ENCODE measurements around the gene KCNJ5. TPM values are rescaled to one million over a fixed set of nuclear protein-coding genes. Genes with fewer than 3 reads are reported as not detected.

The KCNJ5 gene
- total RNA-seq, 1 experiment from 2014 or later = not detected

DNA sequence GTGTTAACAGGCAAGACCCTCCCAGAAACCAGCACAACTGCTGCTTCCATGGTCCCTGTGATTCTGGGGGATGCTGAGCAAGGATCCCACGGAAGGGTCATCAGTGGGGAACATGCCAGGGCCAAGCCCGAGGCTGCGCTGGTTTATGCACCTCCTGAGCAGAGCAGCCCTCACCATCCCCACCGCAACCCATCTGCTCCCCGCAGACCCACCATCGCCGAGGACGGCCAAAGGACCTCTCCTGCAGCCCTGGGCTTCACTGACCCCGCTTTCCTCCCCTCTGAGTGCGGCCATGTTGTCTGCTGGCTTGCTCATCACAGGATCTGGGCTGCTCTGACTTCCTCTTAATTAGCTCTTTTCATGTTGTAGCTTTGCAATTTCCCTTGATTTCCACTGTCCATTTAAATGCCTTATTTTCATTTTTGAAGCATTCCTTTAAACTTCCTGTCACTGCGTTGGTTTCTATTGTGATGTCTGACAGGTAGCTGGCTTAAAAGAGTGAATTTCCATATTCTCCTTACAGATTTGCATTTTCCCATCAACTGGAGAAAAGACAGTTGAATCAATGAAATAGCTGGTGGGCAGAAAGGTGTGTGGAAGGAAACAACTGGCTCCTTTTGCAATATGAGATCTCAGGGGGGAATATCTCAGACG lies 36.7 kb downstream of the KCNJ5 start:
- DNase-seq (ENCODE audit: low read depth) = no peak

DNA sequence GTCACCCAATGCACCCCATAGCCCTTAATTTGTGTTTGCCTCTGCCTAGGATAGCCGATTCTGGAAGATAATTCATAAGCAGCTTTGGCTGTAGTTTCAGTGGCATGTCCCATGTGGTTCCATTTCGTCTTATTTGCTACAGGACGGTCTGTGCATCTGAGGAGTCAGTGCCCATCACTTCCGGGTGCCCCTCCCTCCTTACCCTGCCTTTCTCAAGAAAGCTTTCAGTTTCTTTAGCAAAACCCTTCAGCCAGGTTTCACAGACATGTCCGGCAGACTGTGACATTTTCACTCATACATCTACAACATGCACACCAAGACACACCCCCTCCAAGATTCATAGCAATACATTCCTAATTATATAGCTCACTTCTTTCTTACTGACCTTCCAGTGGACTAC lies 37.2 kb downstream of the KCNJ5 start:
- DNase-seq (ENCODE audit: low read depth) = no peak

DNA sequence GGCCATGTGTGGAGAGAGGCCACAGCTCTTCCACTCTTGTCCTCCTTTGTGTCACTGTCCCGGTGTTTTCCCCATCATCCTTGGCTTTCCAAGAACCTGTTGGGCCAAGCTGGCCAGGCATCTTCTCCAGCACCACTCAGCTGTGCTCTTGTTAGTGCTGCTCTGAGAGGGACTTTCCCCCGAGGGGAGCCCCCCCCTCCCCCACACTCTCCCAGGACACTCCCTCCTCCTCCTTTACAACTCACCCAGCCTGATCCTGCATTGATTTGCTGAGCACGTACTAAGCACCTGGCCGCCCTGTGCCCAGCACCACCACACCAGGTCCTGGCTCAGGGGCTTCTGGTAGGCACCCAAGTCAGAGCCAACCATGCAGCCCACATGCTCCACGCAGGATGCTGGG lies 38.3 kb downstream of the KCNJ5 start:
- DNase-seq (ENCODE audit: low read depth) = no peak

DNA sequence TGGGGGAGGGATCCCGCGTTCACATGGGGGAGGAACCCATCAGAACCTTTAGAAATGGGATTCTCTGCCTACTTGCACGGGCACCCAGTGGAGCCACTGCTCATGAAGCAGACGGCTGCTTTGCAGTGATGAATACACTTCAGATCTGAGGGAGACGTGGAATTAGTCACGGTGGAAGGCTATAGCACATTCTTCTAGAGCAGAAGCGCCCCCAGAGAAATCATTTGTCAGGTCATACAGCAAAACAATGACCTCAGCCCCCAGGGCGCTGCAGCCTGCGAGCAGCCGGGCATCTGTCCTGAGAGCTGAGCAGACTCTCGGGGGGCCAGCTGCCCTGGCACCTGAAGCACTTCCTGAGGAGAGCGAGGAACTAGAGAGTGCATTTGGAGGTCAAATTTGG lies 38.8 kb downstream of the KCNJ5 start:
- no peak for DNase-seq (ENCODE audit: low read depth)

DNA sequence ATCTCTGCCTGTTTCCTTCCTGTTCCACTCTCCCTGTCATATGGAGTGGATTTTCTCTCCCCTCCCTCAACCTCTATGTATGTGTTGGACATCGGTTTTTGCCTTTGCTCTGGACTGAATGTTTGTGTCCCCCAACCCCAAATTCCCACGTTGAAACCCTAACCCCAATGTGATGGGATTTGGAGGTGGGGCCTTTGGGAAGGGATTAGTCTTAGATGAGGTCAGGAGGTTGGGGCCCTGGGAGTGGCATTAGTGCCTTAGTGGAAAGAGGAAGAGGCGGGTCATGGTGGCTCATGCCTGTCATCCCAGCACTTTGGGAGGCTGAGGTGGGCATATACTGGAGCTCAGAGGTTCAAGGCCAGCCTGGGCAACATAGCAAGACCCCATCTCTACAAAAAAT lies 39.9 kb downstream of the KCNJ5 start:
- no peak for DNase-seq (ENCODE audit: low read depth)

DNA sequence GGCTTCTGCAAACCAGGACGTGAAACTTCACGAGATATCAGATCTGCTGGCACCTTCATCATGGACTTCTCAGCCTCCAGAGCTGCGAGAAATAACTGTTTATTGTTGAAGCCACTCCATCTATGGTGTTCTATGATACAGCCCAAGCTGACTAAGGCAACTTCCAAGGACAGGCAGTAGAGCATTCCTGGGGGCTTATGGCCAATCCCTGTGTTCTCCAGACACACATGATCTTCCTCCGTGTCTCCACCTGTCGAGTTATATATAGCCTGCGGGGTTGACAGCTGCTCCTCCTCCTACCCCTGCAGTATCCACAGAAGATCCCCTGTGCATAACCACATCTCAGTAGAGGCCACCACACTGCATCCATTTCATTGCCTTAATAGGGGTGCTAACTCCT lies 40.5 kb downstream of the KCNJ5 start:
- no peak for DNase-seq (ENCODE audit: low read depth)

DNA sequence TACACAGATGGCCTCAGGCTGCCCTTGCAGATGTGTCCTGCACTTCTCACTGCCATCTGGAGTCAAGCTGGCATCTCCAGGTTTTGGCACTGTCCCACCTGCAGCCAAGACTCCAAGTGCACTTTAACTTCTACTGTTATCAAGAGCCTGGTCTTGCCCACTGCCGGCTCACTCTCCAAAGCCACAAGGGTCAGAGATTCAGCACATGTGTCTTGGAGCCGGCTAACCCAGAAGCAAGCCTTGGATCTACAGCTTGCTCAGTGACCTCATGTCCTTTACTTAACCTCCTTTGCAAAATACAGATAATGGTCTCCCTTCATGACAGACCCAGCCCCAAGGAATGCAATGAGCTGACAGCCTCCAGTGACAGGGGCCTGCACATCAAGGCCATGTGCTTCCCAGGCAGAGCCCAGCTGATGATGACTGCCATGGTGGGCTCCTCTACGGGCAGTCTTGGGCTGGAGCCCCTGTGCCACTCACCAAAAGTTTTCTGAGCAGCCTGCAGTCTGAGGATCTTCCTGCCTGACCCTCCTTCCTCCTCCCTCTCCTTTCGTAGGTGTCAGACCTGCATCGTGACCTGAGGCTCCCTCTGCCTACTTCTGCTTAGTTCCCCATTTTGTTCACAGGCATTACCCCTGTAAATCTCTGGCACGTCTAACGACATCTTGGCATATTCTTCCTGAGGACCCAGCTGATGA lies 42.5 kb downstream of the KCNJ5 start:
- no peak for DNase-seq (ENCODE audit: low read depth)

DNA sequence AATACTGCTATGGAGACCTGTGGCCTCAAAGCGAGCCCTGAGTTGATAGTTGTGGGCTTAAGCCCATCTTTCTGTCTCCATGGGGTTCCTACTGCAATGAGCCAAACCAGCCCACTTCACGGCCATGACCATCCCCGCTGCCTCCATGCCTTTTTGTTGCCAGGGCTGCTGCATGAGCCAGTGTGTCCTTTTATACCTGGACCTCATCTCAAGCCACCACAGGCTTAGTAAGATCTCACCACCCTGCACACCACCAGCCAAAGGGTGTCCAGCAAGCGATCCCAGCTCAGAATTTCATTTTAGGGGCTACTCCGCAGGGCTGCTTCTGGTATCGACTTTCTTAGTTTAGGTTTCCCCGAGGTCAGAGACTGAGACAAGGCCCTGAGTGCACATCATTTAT lies 43.2 kb downstream of the KCNJ5 start:
- no peak for DNase-seq (ENCODE audit: low read depth)

DNA sequence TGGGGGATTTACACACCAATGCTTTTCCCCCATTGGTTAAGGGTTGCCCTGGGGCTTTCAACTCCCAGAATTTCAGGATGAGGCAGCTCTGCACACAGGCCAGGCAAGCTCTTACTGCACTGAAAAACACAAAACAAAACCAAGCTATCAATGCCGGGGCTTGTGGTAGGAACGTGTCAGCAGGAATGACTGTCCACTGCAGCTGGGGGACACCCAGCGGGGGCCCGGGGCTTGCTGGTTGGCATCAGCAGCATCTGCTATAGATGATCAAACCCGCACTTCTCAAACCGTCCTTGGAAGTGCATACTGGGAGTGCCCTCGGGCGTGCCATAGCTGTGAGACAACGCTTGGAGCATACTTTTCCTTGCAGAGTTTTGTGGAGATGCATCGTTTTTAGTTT lies 43.8 kb downstream of the KCNJ5 start:
- no peak for DNase-seq (ENCODE audit: low read depth)

DNA sequence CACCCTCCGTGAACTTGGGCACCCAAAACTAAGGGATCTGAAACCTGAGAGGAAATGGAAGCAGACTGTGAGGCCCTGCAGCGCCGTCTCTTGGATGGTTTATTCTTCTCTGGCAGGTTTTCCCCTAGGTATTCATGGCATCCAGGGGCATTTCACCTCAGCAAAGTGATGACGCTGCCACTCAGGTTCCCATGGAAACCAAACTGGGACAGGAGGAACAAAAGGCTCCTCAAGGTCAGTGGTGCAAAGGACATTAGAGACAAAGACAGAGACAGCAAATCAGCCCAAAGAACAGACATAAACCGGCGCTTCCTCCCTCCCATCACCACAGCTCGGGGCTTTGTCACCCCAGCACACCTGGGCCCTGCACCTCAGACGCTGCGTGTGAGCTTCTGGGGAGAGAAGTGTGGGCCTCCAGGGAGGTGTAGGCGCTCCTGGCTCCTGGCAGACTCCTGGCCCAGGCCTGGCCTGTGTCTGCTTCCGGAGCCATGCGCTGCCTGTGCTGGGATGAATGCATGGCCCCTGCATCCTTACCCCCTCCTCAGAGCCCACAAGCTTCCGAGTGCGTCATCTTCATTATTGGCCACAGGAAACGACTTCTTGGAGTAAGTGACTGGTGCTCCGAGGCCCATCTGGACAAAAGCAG lies 45.6 kb downstream of the KCNJ5 start:
- no peak for DNase-seq (ENCODE audit: low read depth)

DNA sequence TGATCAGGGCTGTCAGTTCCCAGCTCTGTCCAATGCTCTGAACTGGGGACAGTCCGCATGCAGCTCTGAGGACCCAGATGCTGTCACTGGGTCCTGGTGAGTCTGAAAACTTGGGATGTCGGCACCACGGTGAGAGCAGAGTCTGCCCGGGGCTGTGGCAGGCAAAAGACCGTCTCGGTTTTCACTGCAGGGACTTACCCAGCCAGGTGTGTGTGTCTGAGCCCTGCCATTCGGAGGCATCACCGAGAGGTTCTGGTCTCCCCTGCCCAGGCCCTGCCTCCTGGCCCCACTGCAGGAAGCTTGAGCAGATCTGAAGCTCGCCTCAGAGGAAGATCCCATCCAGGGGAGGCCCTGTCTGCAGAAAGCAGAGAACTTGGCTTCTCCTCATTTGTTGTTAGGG lies 46.3 kb downstream of the KCNJ5 start:
- no peak for DNase-seq (ENCODE audit: low read depth)

DNA sequence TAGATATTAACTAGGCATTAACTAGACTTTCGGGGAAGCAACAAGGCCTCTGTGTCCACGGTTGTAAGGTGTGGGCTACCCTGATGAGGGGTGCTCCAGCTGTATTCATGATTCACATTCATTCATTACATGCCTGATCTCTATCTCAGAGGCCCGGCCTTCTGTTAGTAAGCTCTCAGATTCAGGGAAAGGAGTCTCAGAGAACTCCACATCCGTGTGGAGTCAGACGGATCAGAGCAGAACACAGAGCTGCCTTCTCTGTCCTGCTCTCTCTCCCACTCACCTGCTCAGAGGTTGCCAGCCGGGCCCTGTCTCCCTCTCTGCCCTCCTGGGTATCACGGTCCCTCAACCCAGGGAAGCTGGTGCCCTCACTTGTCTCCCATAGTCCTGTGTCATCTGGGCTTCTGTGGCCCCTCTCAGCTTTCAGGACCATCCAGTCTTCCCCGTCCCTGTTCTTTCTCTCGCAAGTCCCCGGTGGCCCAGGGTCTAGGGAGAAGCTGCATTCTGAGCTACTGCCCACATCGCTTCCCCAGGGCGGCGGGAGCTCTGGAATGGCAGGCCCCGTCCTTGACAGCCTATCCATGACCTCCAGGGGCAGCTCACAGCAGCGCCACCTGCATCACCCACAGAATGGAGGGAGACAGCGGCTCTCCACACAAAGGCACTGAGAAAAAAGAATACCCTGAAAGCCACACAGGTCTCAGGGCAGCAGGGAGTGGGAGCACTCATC lies 47.2 kb downstream of the KCNJ5 start:
- DNase-seq (ENCODE audit: low read depth) = no peak

DNA sequence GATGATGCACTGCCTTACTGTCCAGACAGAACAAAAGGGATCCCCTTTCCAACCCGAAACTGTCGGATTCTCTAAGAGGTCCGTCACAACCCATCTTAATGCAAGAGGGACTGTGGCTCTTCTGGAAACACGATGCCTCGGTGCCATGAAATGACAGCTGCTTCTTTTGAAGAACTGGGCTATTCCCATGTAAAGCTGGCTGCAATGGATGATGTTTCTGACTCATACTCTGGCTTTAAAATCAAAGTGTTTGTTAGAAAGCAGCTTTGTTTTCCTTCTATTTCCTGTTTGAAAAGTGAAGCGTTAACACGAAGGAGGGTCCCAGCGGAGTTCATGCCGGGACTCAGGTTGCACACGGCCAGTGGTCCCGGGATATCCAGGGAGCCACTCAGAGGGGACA lies 48.4 kb downstream of the KCNJ5 start:
- DNase-seq (ENCODE audit: low read depth) = no peak

DNA sequence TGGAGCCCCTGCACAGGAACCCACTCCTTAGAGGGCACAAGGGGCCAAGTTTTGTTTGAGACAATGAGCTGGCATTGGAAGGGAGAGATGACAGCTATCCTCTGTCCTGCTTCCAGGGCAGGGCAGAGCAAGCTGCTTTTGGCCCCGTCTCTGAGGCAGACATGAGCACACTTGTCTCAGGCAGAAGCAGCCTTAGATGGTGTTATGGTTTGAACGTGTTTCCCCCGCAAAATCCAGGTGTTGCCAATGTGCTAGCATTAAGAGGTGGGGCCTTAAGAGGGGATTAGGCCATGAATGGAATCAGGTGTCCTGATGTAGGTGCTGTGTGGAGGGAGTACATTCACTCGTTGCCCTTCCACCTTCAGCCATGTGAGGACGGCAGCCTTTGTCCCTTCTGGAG lies 49.0 kb downstream of the KCNJ5 start:
- no peak for DNase-seq (ENCODE audit: low read depth)

DNA sequence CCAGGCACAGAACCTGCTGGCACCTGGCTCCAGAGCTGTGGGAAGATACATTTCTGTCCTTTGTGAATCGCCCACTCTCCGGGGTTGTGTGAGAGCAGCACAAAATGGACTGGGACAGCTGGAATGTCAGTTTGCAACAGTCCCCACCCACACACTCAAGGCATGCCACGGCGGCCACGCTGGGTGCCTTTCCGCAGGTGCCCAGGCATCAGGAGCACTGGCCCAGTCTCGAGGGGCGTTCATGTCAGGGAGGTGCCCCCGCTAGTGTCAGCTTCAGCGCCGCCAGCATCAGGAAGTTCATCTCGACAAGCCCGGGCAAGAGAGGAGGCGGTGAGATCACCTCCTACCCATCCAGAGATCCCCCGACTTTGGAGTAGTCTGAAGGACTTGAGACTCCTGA lies 49.4 kb downstream of the KCNJ5 start:
- DNase-seq (ENCODE audit: low read depth) = no peak

DNA sequence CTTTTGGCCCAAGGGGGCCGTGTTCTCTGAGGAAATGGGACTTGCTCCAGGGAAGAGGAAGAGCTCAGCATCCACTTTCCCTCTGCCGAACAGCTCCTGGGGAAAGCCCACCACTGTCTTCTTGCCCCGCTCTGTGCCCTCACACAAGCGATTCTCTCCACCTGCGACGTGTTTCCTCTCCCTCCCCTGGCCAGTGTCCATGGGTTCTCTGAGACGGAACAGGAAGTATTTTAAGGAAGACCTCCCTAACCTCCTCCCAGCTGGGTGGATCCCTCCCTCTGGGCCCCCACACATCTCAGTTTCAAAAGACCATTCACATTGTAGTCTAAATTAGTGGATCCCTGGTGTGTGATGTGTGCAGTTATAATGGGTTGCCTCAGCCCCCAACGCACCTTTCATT lies 50.0 kb downstream of the KCNJ5 start:
- DNase-seq (ENCODE audit: low read depth) = no peak

DNA sequence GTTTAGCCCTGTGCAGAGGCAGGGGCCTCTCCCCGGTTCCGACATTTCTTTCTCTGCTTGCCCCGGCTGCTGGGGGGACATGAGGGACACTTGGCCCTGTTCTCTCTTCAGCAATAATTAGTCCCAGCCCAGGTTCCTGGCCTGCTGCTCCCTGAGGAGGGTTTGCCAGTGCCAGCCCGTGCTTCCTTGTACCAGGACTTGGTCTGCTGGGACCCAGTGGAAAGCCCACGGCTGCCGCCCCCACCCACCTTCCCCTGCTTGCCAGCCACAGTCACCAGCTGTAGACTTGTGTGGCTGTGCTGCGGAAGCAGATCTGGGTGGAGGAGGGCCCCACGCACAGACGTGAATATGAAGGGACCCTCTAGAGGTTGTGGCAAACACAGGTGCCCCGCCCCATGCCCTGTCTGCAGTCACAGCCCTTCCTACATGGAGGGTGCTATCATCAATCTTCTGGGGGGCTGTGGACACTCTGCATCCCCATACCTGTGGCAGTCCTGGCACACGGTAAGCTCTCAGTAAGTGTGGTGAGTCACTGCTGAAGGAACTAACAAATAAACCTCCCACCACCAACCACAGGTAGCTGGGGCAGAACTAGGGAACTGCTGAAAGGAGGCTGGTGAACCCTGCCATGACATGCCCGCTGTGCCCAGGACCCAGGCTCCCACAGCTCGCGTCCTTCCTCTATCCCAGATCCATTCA lies 50.6 kb downstream of the KCNJ5 start:
- DNase-seq (ENCODE audit: low read depth) = no peak

DNA sequence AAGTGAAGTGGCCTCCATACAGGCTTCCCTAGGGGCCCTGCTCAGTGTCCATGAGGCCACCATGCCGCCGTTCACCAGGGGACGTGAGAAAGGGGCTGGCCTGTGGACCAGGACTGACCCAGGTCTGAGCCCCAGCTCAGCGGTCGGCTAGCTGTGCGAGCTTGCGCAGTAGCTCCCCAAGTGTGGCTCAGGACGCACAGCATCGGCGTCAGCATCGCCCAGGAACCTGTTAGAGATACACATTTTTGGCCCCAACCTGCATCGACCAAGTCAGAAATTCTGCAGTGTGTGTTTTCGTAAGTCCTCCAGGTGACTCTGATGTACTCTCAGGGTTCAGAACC lies 51.1 kb downstream of the KCNJ5 start:
- no peak for DNase-seq (ENCODE audit: low read depth)

DNA sequence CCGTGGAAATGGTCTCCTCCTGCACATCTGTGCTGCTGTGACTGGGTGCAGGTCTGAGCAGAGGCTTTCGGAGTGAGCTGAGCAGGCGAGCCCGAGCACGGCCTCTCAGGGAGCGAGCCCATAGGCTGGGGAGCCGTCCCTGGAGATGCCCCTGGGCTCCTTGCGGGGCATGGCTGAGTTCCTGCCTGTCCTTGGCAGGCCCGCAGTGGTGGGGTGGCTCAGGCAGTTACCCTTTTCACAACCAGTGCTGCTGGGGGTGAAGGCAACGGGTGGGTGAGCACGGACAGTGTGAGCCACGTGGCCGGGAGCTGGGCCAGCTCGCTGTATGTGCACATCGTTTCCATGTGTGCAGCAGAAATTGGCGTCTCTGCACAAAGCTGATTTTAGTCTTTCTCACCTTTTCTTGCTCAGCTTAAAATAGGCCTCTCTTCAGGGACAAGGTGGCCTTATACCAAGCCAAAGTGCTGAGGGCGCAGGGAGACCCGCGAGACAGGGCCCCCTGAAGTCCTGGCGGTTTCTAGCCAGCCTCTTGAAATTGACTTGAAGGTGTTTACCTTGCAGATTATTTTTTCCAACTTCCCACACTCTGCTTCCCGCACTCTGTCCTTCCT lies 51.8 kb downstream of the KCNJ5 start, which contains the start of gene TP53AIP1:
Gene TP53AIP1 (minus strand): TSS at position 55 of the 611 bp plus-strand sequence. CDS start 5,053 bp downstream, outside the sequence.
- DNase-seq (ENCODE audit: low read depth) = no peak

DNA sequence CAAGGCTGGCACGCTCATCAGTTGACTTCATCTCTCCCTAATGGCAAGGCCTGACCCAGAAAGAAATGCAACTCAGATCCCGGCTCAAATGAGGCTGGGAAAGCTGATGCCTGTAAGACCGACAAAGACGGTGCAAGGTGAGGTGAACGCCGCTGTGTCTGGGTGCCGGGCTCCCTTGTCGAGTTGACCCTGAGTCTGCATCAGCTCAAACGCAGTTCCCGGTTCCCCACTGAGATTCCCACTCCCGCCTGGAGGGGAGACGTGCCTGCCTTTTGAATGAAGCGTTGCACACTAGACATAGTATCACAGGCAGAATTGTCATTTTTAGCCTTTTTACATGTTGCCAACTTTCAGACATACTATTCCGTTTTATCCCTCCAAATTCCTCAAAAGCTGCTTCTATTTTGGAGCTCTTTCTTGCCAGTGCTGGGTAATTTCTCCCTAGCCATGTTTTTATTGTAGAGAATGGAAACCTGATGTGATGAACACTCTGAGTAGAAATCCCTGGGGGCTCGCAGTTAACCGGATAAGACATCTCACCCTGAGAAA lies 52.3 kb downstream of the KCNJ5 start:
- no peak for DNase-seq (ENCODE audit: low read depth)

DNA sequence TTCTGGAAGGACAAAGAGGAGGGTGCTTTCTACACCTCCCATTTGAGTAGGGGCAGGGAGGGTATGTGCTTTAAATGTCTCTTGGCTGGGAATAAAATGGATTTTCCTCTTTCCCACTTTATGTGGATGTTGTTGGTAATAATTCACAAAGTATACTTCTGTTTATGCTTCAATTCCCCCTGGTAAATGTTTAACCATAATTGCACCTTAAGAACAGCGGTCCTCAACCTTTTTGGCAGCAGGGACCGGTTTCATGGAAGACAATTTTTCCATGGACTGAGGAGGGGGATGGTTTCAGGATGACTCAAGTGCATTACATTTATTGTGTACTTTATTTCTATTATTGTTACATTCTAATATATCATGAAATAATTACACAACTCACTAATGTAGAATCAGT lies 55.5 kb downstream of the KCNJ5 start:
- DNase-seq (ENCODE audit: low read depth) = no peak

Measured in HT1080 (cell line).